ENCODE measurements around the gene MBTPS1.
"Not testable (repeated sequence)": the region's sequence is repeated elsewhere in the genome, so short reads cannot be mapped to it uniquely, and the experiment has no call there.

MBTPS1 gene

GRCh38 chr16:84136331-84137125, 19.8 kb upstream of the MBTPS1 start:
- DNase-seq = no peak

- no peak for DNase-seq
These were observed 16.0 kb upstream of the MBTPS1 start for GRCh38 chr16:84132527-84133285.

- no peak for DNase-seq
These were observed 14.4 kb upstream of the MBTPS1 start for GRCh38 chr16:84131117-84131516.

DNA sequence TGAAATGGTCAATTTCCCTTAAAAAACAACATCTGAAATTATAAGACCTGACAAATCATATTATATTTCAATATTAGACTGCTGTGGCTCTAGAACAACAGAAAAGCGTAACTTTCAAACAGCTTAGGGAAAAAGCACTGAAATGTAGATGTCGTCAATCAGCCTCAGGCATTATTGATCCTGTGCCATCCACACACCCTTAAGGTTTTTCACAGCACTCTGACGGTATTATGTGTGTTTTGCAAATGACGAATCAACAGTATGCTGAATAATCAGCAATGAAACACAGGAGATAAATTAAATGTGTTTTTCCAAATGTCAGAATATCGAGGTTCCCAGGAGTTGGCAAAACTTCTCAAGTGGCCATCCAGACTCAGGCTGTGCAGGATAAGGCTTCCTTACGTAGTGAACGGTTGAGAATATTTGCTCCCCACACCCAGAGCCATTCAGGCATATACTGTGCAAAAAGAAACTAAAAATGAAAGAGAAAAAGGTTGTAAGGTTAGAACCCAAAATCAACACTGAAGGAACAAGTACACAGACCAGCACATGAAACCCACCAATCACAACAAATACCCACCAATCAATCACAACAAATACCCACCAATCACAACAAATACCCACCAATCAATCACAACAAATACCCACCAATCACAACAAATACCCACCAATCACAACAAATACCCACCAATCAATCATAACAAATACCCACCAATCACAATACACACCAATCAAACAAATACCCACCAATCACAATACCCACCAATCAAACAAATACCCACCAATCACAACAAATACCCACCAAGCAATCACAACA, 7.7 kb upstream of the MBTPS1 start:
- no peak for DNase-seq

DNA sequence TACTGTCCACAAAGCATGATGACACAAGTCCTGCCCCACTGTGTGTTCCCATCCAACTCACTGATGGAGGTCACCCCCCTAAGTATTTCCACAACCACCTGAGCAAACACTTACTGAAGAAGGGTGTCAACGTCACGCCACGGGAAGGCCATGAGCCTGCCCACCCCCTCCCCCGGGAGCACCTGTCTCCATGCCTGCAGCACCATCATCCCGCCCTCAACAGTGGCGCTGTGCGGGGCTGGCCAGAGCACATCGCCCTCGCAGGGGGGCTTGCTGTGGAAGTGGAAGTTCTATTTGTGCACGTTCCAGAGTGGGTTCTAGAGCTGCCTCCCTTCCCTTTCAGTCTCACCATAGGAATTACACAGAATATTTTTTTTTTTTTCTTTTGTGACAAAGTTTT, 4.3 kb upstream of the MBTPS1 start:
- DNase-seq = no peak

DNA sequence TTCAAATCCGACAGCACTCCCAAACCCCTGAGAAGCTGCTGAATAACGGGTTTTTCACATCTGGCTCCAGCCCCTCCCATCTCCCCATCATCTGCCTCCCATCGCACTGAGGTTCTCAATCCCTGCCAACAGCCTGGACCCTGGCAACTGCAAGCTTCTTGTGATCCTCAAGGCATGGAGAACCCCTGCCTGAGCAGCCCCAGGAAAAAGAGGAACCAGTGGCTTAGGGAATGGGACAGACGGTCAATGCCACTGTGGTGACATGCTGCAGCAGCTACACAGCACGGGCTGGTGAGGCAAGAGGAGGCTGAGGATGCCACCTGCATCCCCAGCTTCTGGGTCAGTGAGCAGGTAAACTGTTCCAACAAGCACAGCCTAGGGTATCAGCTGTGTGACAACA, 3.3 kb upstream of the MBTPS1 start:
- DNase-seq = no peak

DNA sequence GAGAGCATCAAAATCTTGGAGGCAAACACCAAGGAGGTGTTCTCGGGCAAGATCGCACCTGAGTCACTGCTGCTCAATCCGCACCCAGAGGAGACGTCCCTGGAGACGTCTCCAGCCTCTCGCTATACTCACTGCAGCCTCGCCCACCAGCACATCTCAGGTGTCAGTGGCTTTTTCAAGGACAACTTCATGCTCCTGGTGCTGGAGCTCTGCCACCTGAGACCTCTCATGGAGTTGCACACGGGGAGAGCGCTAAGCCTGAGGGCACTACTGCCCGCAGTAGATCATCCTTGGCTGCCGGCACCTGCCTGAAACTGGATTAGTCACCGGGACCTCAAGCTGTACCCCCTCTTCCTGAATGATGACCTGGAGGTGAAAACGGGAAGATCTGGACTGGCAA, 2.6 kb upstream of the MBTPS1 start:
- DNase-seq = no peak

DNA sequence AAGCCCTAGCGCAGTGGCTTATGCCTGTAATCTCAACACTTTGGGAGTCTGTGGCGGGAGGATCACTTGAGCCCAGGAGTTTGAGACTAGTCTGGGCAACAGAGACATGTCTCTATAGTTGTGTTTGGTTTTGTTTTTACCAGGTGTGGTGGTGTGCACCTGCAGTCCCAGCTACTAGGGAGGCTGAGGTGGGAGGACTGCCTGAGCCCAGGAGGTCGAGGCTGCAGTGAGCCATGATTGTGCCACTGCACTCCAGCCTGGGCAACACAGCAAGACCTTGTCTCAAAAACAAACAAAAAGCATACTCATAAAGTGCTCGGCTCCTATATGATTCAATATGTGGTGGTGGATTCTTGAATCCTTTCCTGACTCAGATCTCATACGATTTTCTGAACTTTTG, 1.6 kb upstream of the MBTPS1 start:
- not testable (repeated sequence) for DNase-seq

- DNase-seq = peak; percentile 36
These were observed 727 bp upstream of the MBTPS1 start for GRCh38 chr16:84117494-84117843.

- DNase-seq = no peak
These were observed 623 bp downstream of the MBTPS1 start for GRCh38 chr16:84115919-84116719.

GRCh38 chr16:84111949-84112348, 4.8 kb downstream of the MBTPS1 start:
- DNase-seq = not testable (repeated sequence)

DNA sequence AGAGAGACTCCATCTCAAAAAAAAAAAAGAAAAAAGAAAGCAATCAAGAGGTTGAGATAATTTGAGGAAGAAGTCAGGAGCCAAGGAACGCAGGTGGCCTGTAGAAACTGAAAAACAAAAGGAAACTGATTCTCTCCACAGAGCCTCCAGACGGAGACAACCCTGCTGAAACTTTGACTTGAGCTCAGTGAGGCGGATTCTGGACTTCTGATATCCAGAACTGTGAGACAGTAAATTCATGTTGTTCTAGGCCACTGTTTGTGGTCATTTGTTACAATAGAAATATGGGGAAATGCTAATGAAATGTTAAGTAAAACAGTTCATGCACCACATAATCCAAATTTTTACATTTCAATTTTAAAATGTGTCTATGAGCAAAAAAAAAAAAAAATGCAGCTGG, 5.2 kb downstream of the MBTPS1 start:
- DNase-seq = no peak

DNA sequence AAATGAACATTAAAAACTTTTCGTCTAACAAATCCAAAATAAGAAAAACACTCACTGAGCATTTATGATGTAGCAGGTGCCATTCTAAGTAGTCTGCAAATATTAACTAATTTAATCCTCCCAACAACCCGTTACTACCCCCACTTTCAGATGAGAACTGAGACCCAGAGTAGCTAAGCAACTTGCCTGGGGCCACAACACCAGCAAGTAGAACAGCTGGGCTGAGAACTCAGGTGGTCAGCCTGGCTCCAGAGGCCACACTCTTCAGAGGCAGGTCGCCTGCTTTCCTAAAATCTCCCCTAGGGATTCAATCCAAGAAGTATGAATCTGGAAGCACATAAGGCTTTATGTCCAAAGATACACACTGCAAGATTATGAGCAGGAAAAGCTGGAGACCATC, 6.2 kb downstream of the MBTPS1 start:
- DNase-seq = no peak

- DNase-seq = no peak
These were observed 7.0 kb downstream of the MBTPS1 start for GRCh38 chr16:84109598-84110335.

- no peak for DNase-seq
These were observed 8.8 kb downstream of the MBTPS1 start for GRCh38 chr16:84107921-84108320.

GRCh38 chr16:84105948-84106740, 10.6 kb downstream of the MBTPS1 start:
- no peak for DNase-seq

- DNase-seq = no peak
These were observed 11.4 kb downstream of the MBTPS1 start for GRCh38 chr16:84105301-84105815.

- no peak for DNase-seq
These were observed 12.5 kb downstream of the MBTPS1 start for GRCh38 chr16:84104231-84104630.

DNA sequence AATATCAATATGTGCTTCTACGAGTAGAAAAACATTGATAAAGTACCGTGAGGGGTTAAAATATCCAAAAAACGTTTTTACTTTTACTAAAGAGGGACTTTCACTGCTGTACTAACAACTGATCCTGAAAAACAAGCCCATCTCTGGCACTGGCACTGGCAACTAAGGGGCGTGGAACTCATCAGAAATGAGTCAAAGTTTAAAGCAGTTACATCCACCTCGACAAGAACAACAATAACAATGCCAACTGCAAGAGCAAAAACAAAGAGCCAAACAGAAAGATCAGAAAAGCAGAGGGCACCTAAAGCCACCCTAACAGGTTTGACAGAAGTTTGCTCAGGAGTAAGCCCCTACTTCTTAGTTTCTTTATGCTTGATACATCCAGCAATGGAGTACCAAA, 13.1 kb downstream of the MBTPS1 start:
- DNase-seq = no peak

DNA sequence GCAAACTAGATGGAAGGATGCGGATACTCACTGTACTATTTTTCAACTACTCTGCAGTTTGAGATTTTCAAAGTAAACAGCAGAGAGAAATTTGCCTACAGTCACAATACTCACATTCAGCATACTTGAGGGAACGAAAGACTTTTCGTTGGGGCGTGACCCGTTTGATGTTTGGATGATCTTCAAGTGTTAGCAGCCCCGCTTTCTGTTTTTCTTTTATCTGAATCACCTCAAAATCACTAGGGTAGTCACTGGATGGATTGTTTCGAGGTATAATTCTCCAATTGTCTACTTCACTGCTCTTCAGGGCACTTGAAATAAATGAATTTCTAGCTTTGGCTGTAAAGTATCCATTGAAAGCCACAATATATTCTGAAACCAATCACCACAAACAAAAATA, 17.8 kb downstream of the MBTPS1 start:
- no peak for DNase-seq

DNA sequence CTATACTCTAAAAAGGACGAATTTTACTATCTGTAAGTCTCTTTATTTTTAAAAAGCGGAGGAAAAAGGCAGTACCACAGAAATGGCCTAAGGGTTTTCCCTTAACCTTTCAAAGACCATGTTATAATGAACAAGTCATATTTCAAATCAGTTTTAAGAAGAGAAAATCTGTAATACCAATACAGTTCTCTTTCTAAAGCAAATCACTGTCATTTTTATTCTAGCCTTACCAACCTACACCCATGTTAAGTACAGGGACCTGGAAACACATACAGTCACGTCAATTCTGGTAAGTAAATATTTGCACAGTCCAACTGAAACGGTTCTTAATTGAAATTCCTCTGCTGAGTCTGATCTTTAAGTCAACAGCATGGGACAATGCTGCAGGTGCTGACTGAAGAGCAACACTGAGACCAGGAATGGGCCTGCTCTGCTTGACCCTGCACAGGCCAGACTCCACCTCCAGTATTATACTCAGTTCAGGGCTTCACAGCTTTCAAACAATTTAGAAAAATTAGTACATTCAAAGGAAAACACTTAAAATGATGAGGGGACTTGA, 20.2 kb downstream of the MBTPS1 start:
- peak; percentile 37 for DNase-seq
